Testis (tissue), 3 donors: ENCODE data around the gene RFX6. TPM values are rescaled to one million over a fixed set of nuclear protein-coding genes. Genes with fewer than 3 reads are reported as not detected.

Source experiments
- DNase-seq: peaks from one replicate; pipeline ENCODE4 v3.0.0-alpha.2; 2019
- H3K27ac ChIP-seq, 2 donors: fragments of 200-600 bp; sonication (generic); one replicate each; pipeline ENCODE4 v1.5.1; 2019
- H3K27me3 ChIP-seq: fragments of 200-600 bp; sonication (generic); one replicate; pipeline ENCODE4 v1.5.1; 2019
- H3K36me3 ChIP-seq: fragments of 200-600 bp; sonication (generic); one replicate; pipeline ENCODE4 v1.5.1; 2017; ENCODE audit warnings: low read depth; ENCODE audit errors: missing control alignments
- H3K4me1 ChIP-seq: fragments of 200-600 bp; sonication (generic); one replicate; pipeline ENCODE4 v1.5.1; 2019
- H3K4me3 ChIP-seq, 2 donors: fragments of 200-600 bp; sonication (generic); one replicate each; pipeline ENCODE4 v1.5.1; 2017 to 2019
- H3K9me3 ChIP-seq: fragments of 200-600 bp; sonication (generic); one replicate; pipeline ENCODE4 v1.5.1; 2017
- POLR2A ChIP-seq: fragments of 450-650 bp; IDR thresholded peaks from one replicate; pipeline ENCODE4 v1.6.1; 2017; ENCODE audit warnings: antibody characterized with exemption, mild to moderate bottlenecking, moderate library complexity
- WGBS, 2 donors: methylation state at CpG; one replicate each; pipeline ENCODE4 v1.1.5; 2018; 5-methylcytosine and 5-hydroxymethylcytosine counted together
- intact Hi-C: fragments of 100-400 bp; cut with DNase I; formaldehyde crosslinking; loops from one replicate; pipeline ENCODE4 v1.15.1; 2023; ENCODE audit warnings: low total_unique reads
- polyA plus RNA-seq: library from polyadenylated mRNA; stranded (reverse); fragments of 350-450 nt; fragmentation: Illumina TruSeq; extraction: RNeasy Lipid Tissue Mini Kit (QIAGEN cat#74804); gene quantifications from one replicate; pipeline ENCODE4 v1.2.3, GENCODE V29; 2014; ENCODE audit warnings: low read depth, low replicate concordance; ENCODE audit not compliant: insufficient read depth
- total RNA-seq, 2 donors: library from RNA; depleted of rRNA; stranded (reverse); fragments of >200 nt; gene quantifications; one replicate each; pipeline ENCODE4 v1.2.3, GENCODE V29; 2016
- TF ChIP-seq, protein P1 (sequence below), 3 experiments: fragments of 450-650 bp in 2 of 3; fragments of 200-600 bp in 1 of 3; sonication (generic) in 1 of 3; IDR thresholded peaks; one replicate each; pipeline ENCODE4 v1.5.1; 2016 to 2019; ENCODE audit warnings: antibody characterized with exemption in 3 of 3, mild to moderate bottlenecking in 2 of 3, moderate library complexity in 1 of 3

Gene RFX6
- total and polyA plus RNA-seq, 3 donors from 2014 or later = 0.93 to 0.99 (median 0.94) TPM

- Histone ChIP-seq H3K27ac (no peak overlapping the region), H3K4me1 (no peaks in the 10 kb centered on the region), H3K9me3 (no peaks in the 10 kb centered on the region), H3K4me3 (no peak overlapping the region), H3K27me3 (no peaks in the 10 kb centered on the region), H3K36me3 (no peaks in the 10 kb centered on the region)
- DNase-seq = no peak
- 62 to 67% methylated on average over 2 of the region's 2 CpGs for WGBS, 2 donors
- intact Hi-C loops = no loop called here
- TF ChIP-seq, protein P1, sequence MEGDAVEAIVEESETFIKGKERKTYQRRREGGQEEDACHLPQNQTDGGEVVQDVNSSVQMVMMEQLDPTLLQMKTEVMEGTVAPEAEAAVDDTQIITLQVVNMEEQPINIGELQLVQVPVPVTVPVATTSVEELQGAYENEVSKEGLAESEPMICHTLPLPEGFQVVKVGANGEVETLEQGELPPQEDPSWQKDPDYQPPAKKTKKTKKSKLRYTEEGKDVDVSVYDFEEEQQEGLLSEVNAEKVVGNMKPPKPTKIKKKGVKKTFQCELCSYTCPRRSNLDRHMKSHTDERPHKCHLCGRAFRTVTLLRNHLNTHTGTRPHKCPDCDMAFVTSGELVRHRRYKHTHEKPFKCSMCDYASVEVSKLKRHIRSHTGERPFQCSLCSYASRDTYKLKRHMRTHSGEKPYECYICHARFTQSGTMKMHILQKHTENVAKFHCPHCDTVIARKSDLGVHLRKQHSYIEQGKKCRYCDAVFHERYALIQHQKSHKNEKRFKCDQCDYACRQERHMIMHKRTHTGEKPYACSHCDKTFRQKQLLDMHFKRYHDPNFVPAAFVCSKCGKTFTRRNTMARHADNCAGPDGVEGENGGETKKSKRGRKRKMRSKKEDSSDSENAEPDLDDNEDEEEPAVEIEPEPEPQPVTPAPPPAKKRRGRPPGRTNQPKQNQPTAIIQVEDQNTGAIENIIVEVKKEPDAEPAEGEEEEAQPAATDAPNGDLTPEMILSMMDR (IDR thresholded peaks at IDR 0.05) = no peak
- no peak for TF ChIP-seq POLR2A
Observed at GRCh38 chr6:116888732-116889360, 11.8 kb downstream of the RFX6 start.

- H3K9me3 ChIP-seq = no peaks in the 10 kb centered on the region
- DNase-seq = no peak
- TF ChIP-seq, protein P1 (IDR thresholded peaks at IDR 0.05) = no peak
- no peak for TF ChIP-seq POLR2A
- no peaks in the 10 kb centered on the region for H3K4me1 ChIP-seq
- H3K36me3 ChIP-seq = no peaks in the 10 kb centered on the region
- no peak overlapping the region for H3K27ac ChIP-seq
- H3K27me3 ChIP-seq = no peaks in the 10 kb centered on the region
- WGBS, 2 donors = 85 to 88% methylated on average over 1 of the region's 1 CpG
- no peak overlapping the region for H3K4me3 ChIP-seq
- intact Hi-C loops = no loop called here
Observed at GRCh38 chr6:116894669-116895068, 17.6 kb downstream of the RFX6 start.

- TF ChIP-seq, protein P1 (IDR thresholded peaks at IDR 0.05) = no peak
- no peak for TF ChIP-seq POLR2A
- no peak overlapping the region for H3K4me3 ChIP-seq
- H3K27ac ChIP-seq = no peak overlapping the region
- DNase-seq = no peak
- no peaks in the 10 kb centered on the region for H3K9me3 ChIP-seq
- intact Hi-C loops = no loop called here
- no peaks in the 10 kb centered on the region for H3K4me1 ChIP-seq
- no peaks in the 10 kb centered on the region for H3K36me3 ChIP-seq
- WGBS, 2 donors = 42 to 58% methylated on average over 2 of the region's 2 CpGs
- H3K27me3 ChIP-seq = no peaks in the 10 kb centered on the region
Observed at GRCh38 chr6:116895935-116896334, 18.9 kb downstream of the RFX6 start.

GRCh38 chr6:116902634-116903033 is 25.6 kb downstream of the RFX6 start:
- Histone ChIP-seq H3K4me3 (no peak overlapping the region), H3K36me3 (no peaks in the 10 kb centered on the region), H3K27ac (no peak overlapping the region), H3K9me3 (no peaks in the 10 kb centered on the region), H3K4me1 (no peaks in the 10 kb centered on the region), H3K27me3 (no peaks in the 10 kb centered on the region)
- TF ChIP-seq, protein P1 (IDR thresholded peaks at IDR 0.05) = no peak
- no peak for TF ChIP-seq POLR2A
- WGBS, 2 donors = 32 to 33% methylated on average over 3 of the region's 3 CpGs
- intact Hi-C loops = no loop called here
- no peak for DNase-seq
